Stimulated activated CD4-positive, alpha-beta T cell treated with anti-CD3 and anti-CD28 coated beads, Interleukin-4, amount 100 ng/mL, for 1 hour (primary cell): Measurements from ENCODE around the gene CERS6.
"Not testable (repeated sequence)": the region's sequence is repeated elsewhere in the genome, so short reads cannot be mapped to it uniquely, and the experiment has no call there.

Experiments used
- DNase-seq: peaks from one replicate; pipeline ENCODE4 v3.0.0-alpha.2; 2020

CERS6 gene

DNA sequence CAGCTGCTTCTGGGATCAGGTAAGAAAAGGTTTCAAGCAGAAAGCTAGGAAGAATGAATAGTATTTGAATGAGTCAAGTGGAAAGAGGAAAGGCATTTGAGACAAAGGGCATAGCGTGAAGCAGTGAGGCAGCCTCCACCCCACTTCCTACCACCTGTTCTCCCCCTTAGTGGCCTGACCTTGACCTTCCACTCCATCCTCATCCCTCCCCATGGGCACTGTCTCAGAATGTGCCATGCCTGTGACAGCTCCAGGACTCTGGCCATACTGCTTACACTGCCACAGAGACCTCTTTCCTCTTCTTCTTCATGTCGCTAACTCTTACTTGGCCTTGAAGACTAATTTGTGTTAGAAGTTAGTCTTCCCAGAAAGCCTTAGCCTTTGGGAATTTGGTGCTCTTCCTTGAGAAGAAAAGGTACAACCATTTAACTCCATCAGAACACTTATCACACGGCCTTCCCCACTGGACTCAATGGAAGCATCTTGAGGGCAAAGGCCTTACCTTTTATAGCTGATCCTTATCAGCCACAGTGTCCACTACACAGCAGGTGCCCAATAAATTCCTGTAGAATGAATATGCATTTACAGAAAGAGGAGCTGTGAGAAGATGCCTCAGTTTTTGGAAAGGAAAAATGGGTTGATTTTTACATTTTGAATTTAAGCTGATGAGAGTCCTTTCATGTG is 331.2 kb downstream of the CERS6 start:
- no peak for DNase-seq

DNA sequence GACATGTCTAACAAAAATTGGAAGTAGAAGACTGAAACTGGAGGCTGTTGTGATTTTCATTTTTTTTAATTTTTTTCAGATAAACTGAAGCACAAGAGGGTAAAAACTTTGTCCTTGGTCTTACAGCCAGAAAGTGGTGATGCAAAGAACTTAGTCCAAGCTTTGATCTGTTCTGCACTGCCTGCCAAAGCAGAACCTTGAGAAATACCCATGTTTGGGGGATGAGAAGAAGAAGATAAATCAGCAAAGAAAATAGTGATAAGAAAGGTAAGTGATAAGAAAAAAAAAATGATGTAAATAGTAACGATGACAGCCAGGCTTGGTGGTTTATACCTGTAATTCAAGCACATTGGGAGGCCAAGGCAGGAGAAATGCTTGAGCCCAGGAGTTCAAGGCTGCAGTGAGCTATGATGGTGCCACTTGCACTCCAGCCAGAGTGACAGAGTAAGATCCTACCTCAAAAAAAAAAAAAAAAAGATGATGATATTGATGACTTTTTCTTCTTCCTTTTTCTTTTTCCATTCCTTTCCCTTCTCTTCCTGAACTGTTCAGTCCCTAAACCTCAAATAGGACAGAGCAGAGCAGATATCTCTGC is 331.8 kb downstream of the CERS6 start:
- no peak for DNase-seq

- no peak for DNase-seq
Observed at GRCh38 chr2:168789776-168790175, 333.7 kb downstream of the CERS6 start.

- DNase-seq: no peak
Observed at GRCh38 chr2:168790226-168790902, 334.3 kb downstream of the CERS6 start.

DNA sequence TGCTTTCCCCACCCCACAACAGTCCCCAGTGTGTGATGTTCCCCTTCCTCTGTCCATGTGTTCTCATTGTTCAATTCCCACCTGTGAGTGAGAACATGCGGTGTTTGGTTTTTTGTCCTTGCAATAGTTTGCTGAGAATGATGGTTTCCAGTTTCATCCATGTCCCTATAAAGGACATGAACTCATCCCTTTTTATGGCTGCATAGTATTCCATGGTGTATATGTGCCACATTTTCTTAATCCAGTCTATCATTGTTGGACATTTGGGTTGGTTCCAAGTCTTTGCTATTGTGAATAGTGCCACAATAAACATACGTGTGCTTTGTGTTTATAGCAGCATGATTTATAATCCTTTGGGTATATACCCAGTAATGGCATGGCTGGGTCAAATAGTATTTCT is 335.1 kb downstream of the CERS6 start:
- DNase-seq: not testable (repeated sequence)

- no peak for DNase-seq
Observed at GRCh38 chr2:168793596-168793995, 337.5 kb downstream of the CERS6 start.

- no peak for DNase-seq
Observed at GRCh38 chr2:168794968-168795367, 338.9 kb downstream of the CERS6 start.

DNA sequence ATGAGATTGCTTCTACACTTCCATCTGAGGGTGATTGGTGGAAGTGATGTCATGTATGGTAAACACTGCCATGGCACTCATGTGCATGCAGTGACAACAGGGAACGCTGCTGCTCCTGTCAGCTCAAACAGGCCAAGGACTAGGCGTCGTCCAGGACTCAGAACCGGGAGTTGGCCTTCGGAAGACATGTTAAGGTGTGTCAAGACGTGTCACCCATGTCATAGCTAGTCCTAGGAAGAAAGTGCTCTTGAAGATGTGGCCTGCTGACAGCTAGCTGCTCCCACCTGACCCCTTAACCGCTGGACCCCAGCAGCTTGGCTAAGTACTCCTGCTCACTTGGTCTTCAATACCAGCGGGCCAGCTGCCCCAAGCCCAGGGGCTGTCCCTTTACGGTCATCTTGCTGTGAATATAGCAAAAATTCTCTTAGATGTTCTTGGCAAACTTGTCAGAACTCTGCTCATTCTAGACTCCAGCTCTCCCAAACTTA is 340.1 kb downstream of the CERS6 start:
- DNase-seq: no peak

GRCh38 chr2:168796583-168797285 is 340.7 kb downstream of the CERS6 start:
- DNase-seq: no peak

DNA sequence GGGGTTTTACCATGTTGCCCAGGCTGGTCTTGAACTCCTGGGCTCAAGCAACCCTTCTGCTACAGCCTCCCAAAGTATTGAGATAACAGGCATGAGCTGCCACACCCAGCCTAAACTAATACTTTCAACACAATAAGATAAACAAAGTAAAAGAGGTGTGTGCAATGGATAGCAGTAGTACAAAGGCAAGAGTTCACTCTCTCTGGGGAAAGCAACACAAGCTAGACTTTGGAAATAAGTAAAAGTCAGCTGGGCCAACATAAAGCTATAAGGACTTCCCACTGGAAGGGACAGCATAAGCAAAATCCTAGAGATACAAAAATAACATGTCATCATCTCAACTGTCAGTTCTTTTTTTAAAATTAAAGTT is 341.2 kb downstream of the CERS6 start:
- DNase-seq: no peak

- no peak for DNase-seq
Observed at GRCh38 chr2:168798076-168798887, 342.2 kb downstream of the CERS6 start.

DNA sequence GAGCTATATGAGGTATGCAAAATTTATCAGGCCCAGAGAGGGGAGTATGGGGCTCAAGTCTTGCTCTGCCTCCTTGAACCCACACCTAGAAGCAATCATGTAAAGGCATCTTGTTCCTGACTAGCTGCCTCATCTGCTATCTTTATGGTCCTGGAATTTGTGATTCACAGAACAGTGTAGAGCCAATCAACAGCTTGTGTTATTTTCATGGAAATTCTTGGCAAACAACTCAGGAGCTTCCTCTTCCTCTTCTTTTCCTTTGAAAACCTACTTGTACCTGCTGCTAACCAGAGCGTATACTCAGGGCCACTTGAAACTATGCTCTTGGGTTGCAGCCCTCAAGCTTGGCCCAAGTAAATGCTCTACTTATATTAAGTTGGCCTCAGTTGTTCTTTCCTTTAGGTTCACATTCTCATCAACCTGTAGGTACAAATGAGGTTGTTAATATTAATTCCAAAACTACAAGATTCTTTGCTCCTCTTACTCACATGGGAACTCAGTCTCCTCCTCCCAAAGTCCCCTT is 342.9 kb downstream of the CERS6 start:
- no peak for DNase-seq

- DNase-seq: no peak
Observed at GRCh38 chr2:168801471-168801870, 345.4 kb downstream of the CERS6 start.

- DNase-seq: no peak
Observed at GRCh38 chr2:168801961-168802858, 346.1 kb downstream of the CERS6 start, which contains the start of gene NOSTRIN. Gene NOSTRIN, plus strand, starts transcription at chr2:168802637. Its CDS starts 10 bp downstream, at chr2:168802647.

GRCh38 chr2:168802859-168803725 is 347.0 kb downstream of the CERS6 start:
- no peak for DNase-seq

DNA sequence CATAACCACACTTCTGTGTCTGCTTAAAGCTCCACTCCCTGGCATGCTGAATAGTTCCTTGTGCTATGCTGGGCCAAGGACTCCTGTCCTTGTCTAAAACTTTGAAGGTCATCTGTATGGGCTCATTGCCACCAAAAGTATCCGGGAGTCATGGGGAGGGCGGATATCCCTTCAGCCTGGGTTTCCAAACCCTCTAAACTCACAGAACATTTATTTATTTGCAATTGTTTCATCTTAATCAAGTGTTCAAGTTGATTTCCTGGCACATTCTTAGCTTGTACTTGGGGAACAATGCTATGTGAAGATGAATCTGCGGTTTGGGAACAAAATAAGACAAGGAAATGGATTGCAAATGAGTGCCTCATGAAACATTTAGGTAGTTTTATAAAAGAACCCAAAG is 348.1 kb downstream of the CERS6 start:
- no peak for DNase-seq

- DNase-seq: no peak
Observed at GRCh38 chr2:168805615-168806014, 349.5 kb downstream of the CERS6 start.

DNA sequence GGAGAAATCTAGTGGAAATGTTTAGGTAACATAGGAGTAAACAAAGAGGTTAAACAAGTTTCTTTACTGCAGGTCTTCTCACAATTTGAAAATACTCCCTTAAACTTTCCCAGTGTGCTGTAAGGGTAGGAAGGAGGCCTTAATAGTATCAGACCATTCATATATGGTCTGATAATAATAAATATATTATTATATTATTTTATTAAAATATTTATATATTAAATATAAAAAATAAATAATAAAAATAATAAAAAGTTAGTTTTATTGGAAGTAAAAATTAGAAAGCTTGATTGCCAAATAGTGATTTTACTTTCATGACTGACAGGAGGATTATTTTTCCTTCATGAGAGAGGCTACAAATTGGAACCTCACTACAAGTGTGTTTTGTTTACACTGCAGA is 353.5 kb downstream of the CERS6 start:
- no peak for DNase-seq

DNA sequence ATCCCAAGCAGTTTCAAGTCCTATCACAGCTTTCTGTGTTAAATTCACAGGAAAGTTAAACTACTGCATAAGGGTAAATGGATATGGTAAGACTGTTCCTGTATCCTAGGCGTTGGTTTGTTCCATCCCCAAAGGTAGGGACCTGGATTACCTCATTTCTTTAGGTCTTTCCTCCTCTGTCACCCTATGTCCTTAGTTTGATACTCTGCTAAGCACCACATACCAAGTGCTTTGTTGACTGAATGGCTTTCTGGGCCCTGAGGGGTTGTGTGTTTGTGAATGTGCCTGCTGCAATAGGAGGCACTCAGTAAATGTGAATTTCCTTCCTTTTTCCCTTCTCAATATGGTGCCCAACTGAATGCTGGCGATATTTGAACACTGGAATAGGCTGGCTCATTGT is 354.2 kb downstream of the CERS6 start:
- DNase-seq: no peak

DNA sequence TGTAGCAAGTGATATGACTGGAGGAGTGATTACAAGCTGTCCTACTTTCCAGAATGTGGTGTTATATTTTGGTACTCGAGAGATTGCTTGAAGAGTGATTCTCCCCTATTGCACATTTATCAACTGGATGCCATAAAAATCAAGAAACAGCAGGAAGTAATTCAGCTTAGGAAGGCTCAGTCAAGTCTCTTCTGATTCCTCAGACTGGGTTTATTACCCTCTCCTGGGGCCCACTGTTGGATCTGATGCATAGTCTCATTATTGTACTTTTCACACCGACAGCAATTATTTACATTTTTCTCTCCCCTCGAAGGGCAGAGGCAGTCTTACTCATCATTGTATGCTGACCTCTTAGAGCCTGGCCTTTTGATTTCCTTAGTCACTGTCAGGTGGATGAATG is 355.6 kb downstream of the CERS6 start:
- DNase-seq: no peak
